A549 (cell line): Measurements from ENCODE around the gene PLEKHN1. TPM values are rescaled to one million over a fixed set of nuclear protein-coding genes. Genes with fewer than 3 reads are reported as not detected.

ENCODE experiments used
- ATAC-seq, 2 experiments: fragments of 200-7000 bp in 1 of 2; fragments of >200 bp in 1 of 2; cut with Nextera tagmentation in 1 of 2; cut with Tn5 transposase in 1 of 2; 3 replicates each; pipeline versions ENCODE4 v1.8.0 to v1.9.1; 2018 to 2020; ENCODE audit warnings: mild to moderate bottlenecking in 1 of 2, moderate library complexity in 1 of 2
- CTCF ChIA-PET: fragments of 300-600 bp; sonication (Branson Sonifier 250); formaldehyde crosslinking; extraction: SDS; loops from one replicate; lab custom pipeline; 2021; ENCODE audit warnings: antibody characterized with exemption, inconsistent platforms; lab: Yijun Ruan, JAX
- POLR2A ChIA-PET: fragments of 350-600 bp; formaldehyde crosslinking; extraction: SDS; loops from one replicate; lab custom pipeline; 2021; ENCODE audit warnings: antibody characterized with exemption, inconsistent platforms; lab: Yijun Ruan, JAX
- DNase-seq, 2 experiments: peaks; one replicate each; pipeline versions ENCODE4 v3.0.0 to v3.0.0-alpha.2; 2011 to 2016; ENCODE audit warnings: low read depth in 1 of 2, low spot score in 1 of 2
- FAIRE-seq: peaks from 2 replicates; lab custom pipeline; 2011; peaks lifted over from hg19 to GRCh38; lab: Jason Lieb, UNC
- H3K27ac ChIP-seq, 2 experiments: fragments of >200 bp; sonication (Bioruptor Twin); formaldehyde crosslinking; 3 replicates each; pipeline ENCODE4 v1.5.1; 2016 to 2017
- H3K4me1 ChIP-seq: fragments of >200 bp; sonication (Bioruptor Twin); formaldehyde crosslinking; 3 replicates; pipeline ENCODE4 v1.6.1; 2016
- H3K4me2 ChIP-seq: fragments of >200 bp; sonication (Bioruptor Twin); formaldehyde crosslinking; 3 replicates; pipeline ENCODE4 v1.6.1; 2016
- H3K4me3 ChIP-seq: fragments of >200 bp; sonication (Bioruptor Twin); formaldehyde crosslinking; 3 replicates; pipeline ENCODE4 v1.5.1; 2016
- H3K9me3 ChIP-seq: fragments of >200 bp; sonication (Bioruptor Twin); formaldehyde crosslinking; 3 replicates; pipeline ENCODE4 v1.6.1; 2016
- CBX2 ChIP-seq: fragments of 200-600 bp; sonication (generic); IDR thresholded peaks from 2 replicates; pipeline ENCODE4 v1.6.1; 2016; ENCODE audit warnings: low read depth, mild to moderate bottlenecking, borderline replicate concordance
- CHD4 ChIP-seq: fragments of 200-600 bp; sonication (generic); IDR thresholded peaks from 2 replicates; pipeline ENCODE4 v1.6.1; 2016; ENCODE audit warnings: antibody characterized with exemption, mild to moderate bottlenecking, borderline replicate concordance
- CTCF ChIP-seq: fragments of >200 bp; sonication (Bioruptor Twin); formaldehyde crosslinking; IDR thresholded peaks from 3 replicates; pipeline ENCODE4 v1.5.1; 2016
- EHF ChIP-seq: fragments of 250-450 bp; sonication (Bioruptor Pico); IDR thresholded peaks from 2 replicates; pipeline ENCODE4 v1.5.0; 2020; ENCODE audit warnings: mild to moderate bottlenecking
- ELK1 ChIP-seq: fragments of 150-350 bp; IDR thresholded peaks from 2 replicates; pipeline ENCODE4 v1.6.1; 2014; ENCODE audit warnings: low read depth, mild to moderate bottlenecking, low read length
- EP300 ChIP-seq, 2 experiments: fragments of >200 bp; sonication (Bioruptor Twin); formaldehyde crosslinking; IDR thresholded peaks; 2 replicates in 1 of 2; 3 replicates in 1 of 2; pipeline ENCODE4 v1.6.1; 2016 to 2017
- FOSB ChIP-seq: fragments of 250-450 bp; sonication (Bioruptor Pico); IDR thresholded peaks from 2 replicates; pipeline ENCODE4 v1.5.0; 2020; ENCODE audit warnings: mild to moderate bottlenecking, moderate library complexity
- GATA3 ChIP-seq: IDR thresholded peaks from 2 replicates; pipeline ENCODE4 v1.6.1; 2012; ENCODE audit warnings: borderline replicate concordance
- HDAC2 ChIP-seq: fragments of 200-600 bp; sonication (generic); IDR thresholded peaks from 2 replicates; pipeline ENCODE4 v1.6.1; 2016
- HES2 ChIP-seq: fragments of >200 bp; sonication (Bioruptor Twin); formaldehyde crosslinking; IDR thresholded peaks from 2 replicates; pipeline ENCODE4 v1.6.1; 2016
- HEYL ChIP-seq: fragments of 250-450 bp; sonication (Bioruptor Pico); IDR thresholded peaks from 2 replicates; pipeline ENCODE4 v1.8.0; 2021; ENCODE audit warnings: mild to moderate bottlenecking, moderate library complexity
- HOXB13 ChIP-seq: fragments of 250-450 bp; sonication (Bioruptor Pico); IDR thresholded peaks from 2 replicates; pipeline ENCODE4 v1.5.0; 2020; ENCODE audit warnings: low read depth, mild to moderate bottlenecking, moderate library complexity
- JUN ChIP-seq, 2 experiments: fragments of >200 bp; sonication (Bioruptor Twin); formaldehyde crosslinking; IDR thresholded peaks; 2 replicates in 1 of 2; 3 replicates in 1 of 2; pipeline ENCODE4 v1.6.1; 2016 to 2017
- KDM1A ChIP-seq: fragments of 200-600 bp; sonication (generic); IDR thresholded peaks from 2 replicates; pipeline ENCODE4 v1.6.1; 2016; ENCODE audit warnings: low read depth, mild to moderate bottlenecking
- KDM5A ChIP-seq: fragments of 200-600 bp; sonication (generic); IDR thresholded peaks from 2 replicates; pipeline ENCODE4 v1.6.1; 2016; ENCODE audit warnings: antibody characterized with exemption, mild to moderate bottlenecking
- MYC ChIP-seq: IDR thresholded peaks from 2 replicates; pipeline ENCODE4 v1.6.1; 2012; ENCODE audit warnings: mild to moderate bottlenecking, inconsistent platforms, low read length, improper control_type of control experiment, borderline replicate concordance
- NFE2L2 ChIP-seq: fragments of 150-350 bp; conservative IDR thresholded peaks from 2 replicates; pipeline ENCODE4 v1.6.1; 2014; ENCODE audit warnings: low read length
- NR3C1 ChIP-seq: fragments of >200 bp; sonication (Bioruptor Twin); formaldehyde crosslinking; IDR thresholded peaks from 3 replicates; pipeline ENCODE4 v1.6.1; 2017
- PBX3 ChIP-seq: IDR thresholded peaks from 2 replicates; pipeline ENCODE4 v1.6.1; 2012
- PHF8 ChIP-seq: fragments of 200-600 bp; sonication (generic); IDR thresholded peaks from 2 replicates; pipeline ENCODE4 v1.6.1; 2016; ENCODE audit warnings: low read depth, mild to moderate bottlenecking, antibody characterized with exemption, moderate library complexity, borderline replicate concordance
- POLR2A ChIP-seq: IDR thresholded peaks from 2 replicates; pipeline ENCODE4 v1.6.1; 2012; ENCODE audit warnings: mild to moderate bottlenecking, low read length
- POLR2AphosphoS2 ChIP-seq: conservative IDR thresholded peaks from 2 replicates; pipeline ENCODE4 v1.6.1; 2012; ENCODE audit warnings: low read length, improper control_type of control experiment, inconsistent platforms
- RAD21 ChIP-seq, 2 experiments: fragments of >200 bp in 1 of 2; sonication (Bioruptor Twin) in 1 of 2; formaldehyde crosslinking in 1 of 2; IDR thresholded peaks in 1 of 2; conservative IDR thresholded peaks in 1 of 2; 2 replicates in 1 of 2; 3 replicates in 1 of 2; pipeline ENCODE4 v1.6.1; 2012 to 2018; ENCODE audit warnings: inconsistent platforms in 1 of 2
- RCOR1 ChIP-seq: fragments of 150-350 bp; IDR thresholded peaks from 2 replicates; pipeline ENCODE4 v1.6.1; 2014; ENCODE audit warnings: antibody characterized with exemption, low read length, low read depth
- SMC3 ChIP-seq: fragments of >200 bp; sonication (Bioruptor Twin); formaldehyde crosslinking; IDR thresholded peaks from 3 replicates; pipeline ENCODE4 v1.6.1; 2018; ENCODE audit warnings: inconsistent platforms
- USF2 ChIP-seq: fragments of 450-650 bp; IDR thresholded peaks from 2 replicates; pipeline ENCODE4 v1.6.1; 2014; ENCODE audit warnings: antibody characterized with exemption
- ZSCAN20 ChIP-seq: fragments of 250-450 bp; sonication (Bioruptor Pico); IDR thresholded peaks from 2 replicates; pipeline ENCODE4 v1.8.0; 2022; ENCODE audit warnings: mild to moderate bottlenecking, moderate library complexity
- WGBS: methylation state at CpG from one replicate; pipeline ENCODE4 v1.1.6; 2017; ENCODE audit errors: missing lambda C conversion rate; 5-methylcytosine and 5-hydroxymethylcytosine counted together
- polyA plus RNA-seq, 4 experiments: library from polyadenylated mRNA; depleted of rRNA in 3 of 4; stranded (reverse); fragments of >200 nt; fragmentation: RNase III in 1 of 4; extraction: RNeasy Plus Mini Kit Qiagen cat#74134 plus additional on column Dnase treatment in 1 of 4; gene quantifications; 2 replicates in 3 of 4; 3 replicates in 1 of 4; pipeline ENCODE4 v1.2.3, GENCODE V29; 2011 to 2017
- TF ChIP-seq, protein P1 (sequence below): IDR thresholded peaks from 2 replicates; pipeline ENCODE4 v1.6.1; 2012
- TF ChIP-seq, protein P2 (sequence below): IDR thresholded peaks from 2 replicates; pipeline ENCODE4 v1.6.1; 2012; ENCODE audit warnings: low read depth, borderline replicate concordance

Gene PLEKHN1
- polyA plus RNA-seq, 2 of the 4 experiments (the other 2 are of a cell fraction) = 0.75 to 3.2 TPM

- no peaks in the 10 kb centered on the region for H3K9me3 ChIP-seq
- ATAC-seq = no peak
- peak overlapping the region; percentile 71 for H3K4me3 ChIP-seq
- ChIA-PET CTCF (interaction anchor here (0.7 to 8.1 kb wide), 10 partner anchors 11 to 70 kb away, joined by 3 to 84 read pairs (median 28); partner anchors contain the start of gene SAMD11), POLR2A (interaction anchor here (1.1 kb wide), 1 partner anchor 9 kb away, joined by 3 read pairs; no protein-coding TSS in a partner anchor)
- peak overlapping the region; percentile 100 for H3K4me2 ChIP-seq
- no peak for TF ChIP-seq NFE2L2
- TF ChIP-seq RCOR1 = no peak
- no peak for TF ChIP-seq CBX2
- TF ChIP-seq HES2 = no peak
- no peak for TF ChIP-seq ELK1
- no peak for TF ChIP-seq POLR2AphosphoS2
- TF ChIP-seq ZSCAN20 = no peak
- TF ChIP-seq CHD4 = no peak
- no peak for TF ChIP-seq HDAC2
- no peak for TF ChIP-seq POLR2A
- no peak for TF ChIP-seq EHF
- no peak for TF ChIP-seq PHF8
- no peak for TF ChIP-seq RAD21 (conservative IDR thresholded peaks at IDR 0.05 in 1 of 2, IDR thresholded peaks at IDR 0.05 in 1 of 2)
- peak overlapping the region; percentile 100 for H3K27ac ChIP-seq
- WGBS = 21% methylated on average over 12 of the region's 21 CpGs
- no peak for FAIRE-seq
- H3K4me1 ChIP-seq = peaks cover 66% of the 10 kb centered on the region
- DNase-seq = no peak
These were observed 26.7 kb upstream of the PLEKHN1 start for GRCh38 chr1:939511-940106.

- H3K4me3 ChIP-seq = peak overlapping the region; percentile 71
- no CpG with 5 or more reads among the region's 86 CpGs for WGBS
- H3K9me3 ChIP-seq = no peaks in the 10 kb centered on the region
- H3K4me2 ChIP-seq = peak overlapping the region; percentile 100
- ChIA-PET POLR2A (interaction anchor here (1.1 kb wide), 2 partner anchors 10 to 36 kb away, joined by 3 to 4 read pairs; no protein-coding TSS in a partner anchor), CTCF (interaction anchor here (0.7 to 8.1 kb wide), 9 partner anchors 12 to 350 kb away, joined by 3 to 84 read pairs (median 30); partner anchors contain the start of gene SAMD11)
- TF ChIP-seq USF2 (no peak), MYC (no peak), HOXB13 (CRISPR knock-in tag) (no peak), PBX3 (0 out of 2 replicates have a peak, but pooled peaks have one; percentile 38), EP300 (IDR thresholded peaks at IDR 0.05) (peak; percentile 41 to 48; a peak in 2 of 5 replicates), SMC3 (0 out of 3 replicates have a peak, but pooled peaks have one; percentile 15), KDM5A (no peak), FOSB (CRISPR knock-in tag) (no peak), GATA3 (peak; percentile 17; the same call in 1 of the 2 replicates), CBX2 (no peak), CTCF (peak; percentile 25), HEYL (CRISPR knock-in tag) (no peak), EHF (no peak), NR3C1 (no peak), JUN (IDR thresholded peaks at IDR 0.05) (peak; percentile 65 to 73; a peak in 3 of 5 replicates), KDM1A (no peak), HES2 (no peak)
- TF ChIP-seq, protein P1, sequence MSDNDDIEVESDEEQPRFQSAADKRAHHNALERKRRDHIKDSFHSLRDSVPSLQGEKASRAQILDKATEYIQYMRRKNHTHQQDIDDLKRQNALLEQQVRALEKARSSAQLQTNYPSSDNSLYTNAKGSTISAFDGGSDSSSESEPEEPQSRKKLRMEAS = 0 out of 2 replicates have a peak, but pooled peaks have one; percentile 6
- TF ChIP-seq, protein P2, sequence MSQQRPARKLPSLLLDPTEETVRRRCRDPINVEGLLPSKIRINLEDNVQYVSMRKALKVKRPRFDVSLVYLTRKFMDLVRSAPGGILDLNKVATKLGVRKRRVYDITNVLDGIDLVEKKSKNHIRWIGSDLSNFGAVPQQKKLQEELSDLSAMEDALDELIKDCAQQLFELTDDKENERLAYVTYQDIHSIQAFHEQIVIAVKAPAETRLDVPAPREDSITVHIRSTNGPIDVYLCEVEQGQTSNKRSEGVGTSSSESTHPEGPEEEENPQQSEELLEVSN = 0 out of 2 replicates have a peak, but pooled peaks have one; percentile 37
- ATAC-seq = peak; percentile 4 to 12; a peak in 3 of 6 replicates
- H3K4me1 ChIP-seq = peaks cover 74% of the 10 kb centered on the region
- H3K27ac ChIP-seq = peak overlapping the region; percentile 100
- no peak for FAIRE-seq
- peak in 1 of 2 experiments; percentile 66 for DNase-seq
These were observed 25.9 kb upstream of the PLEKHN1 start for GRCh38 chr1:940107-941014.
